GM13976 (cell line): ENCODE data around the gene YDJC.
"Not testable (repeated sequence)": the region's sequence is repeated elsewhere in the genome, so short reads cannot be mapped to it uniquely, and the experiment has no call there.

ENCODE experiments used
- DNase-seq: peaks from one replicate; pipeline ENCODE4 v3.0.0; 2012; ENCODE audit warnings: low spot score
- CTCF ChIP-seq: IDR thresholded peaks from 2 replicates; pipeline ENCODE4 v1.5.1; 2012; ENCODE audit warnings: borderline replicate concordance, mild to moderate bottlenecking; ENCODE audit not compliant: insufficient read depth; ENCODE audit errors: extremely low read depth, missing control alignments, control extremely low read depth
- in situ Hi-C: fragments of 300-500 bp; cut with MboI; formaldehyde crosslinking; loops from one replicate; pipeline ENCODE4 v1.12.0; 2022; ENCODE audit warnings: low sequenced_read_pairs, mixed read lengths, inconsistent platforms; ENCODE audit not compliant: unreplicated experiment

YDJC gene

GRCh38 chr22:21641789-21642583, 12.2 kb upstream of the YDJC start, which contains the start of gene SDF2L1:
Gene SDF2L1 (plus strand): TSS chr22:21642302. CDS start chr22:21642337, 35 bp downstream.
- DNase-seq: peak; percentile 98
- no peak for TF ChIP-seq CTCF
- in situ Hi-C loops: no loop called here

GRCh38 chr22:21641417-21641788, 11.6 kb upstream of the YDJC start:
- in situ Hi-C loops: no loop called here
- TF ChIP-seq CTCF: no peak
- peak; percentile 54 for DNase-seq

GRCh38 chr22:21640810-21641209, 11.0 kb upstream of the YDJC start:
- in situ Hi-C loops: no loop called here
- no peak for DNase-seq
- no peak for TF ChIP-seq CTCF

- no peak for TF ChIP-seq CTCF
- no peak for DNase-seq
- in situ Hi-C loops: no loop called here
These were observed 9.5 kb upstream of the YDJC start for GRCh38 chr22:21639359-21639758.

- in situ Hi-C loops, DNase-seq: not testable (repeated sequence)
These were observed 7.6 kb upstream of the YDJC start for GRCh38 chr22:21637450-21637849.

- in situ Hi-C loops: no loop called here
- DNase-seq: no peak
- no peak for TF ChIP-seq CTCF
These were observed 6.9 kb upstream of the YDJC start for GRCh38 chr22:21636629-21637218.

- TF ChIP-seq CTCF: no peak
- in situ Hi-C loops: no loop called here
- no peak for DNase-seq
These were observed 6.1 kb upstream of the YDJC start for GRCh38 chr22:21635771-21636510.
